SK-N-SH (cell line): ENCODE data around the gene MEGF8. TPM values are rescaled to one million over a fixed set of nuclear protein-coding genes. Genes with fewer than 3 reads are reported as not detected.

Source experiments
- CTCF ChIA-PET: fragments of 300-600, 350-600 bp; formaldehyde crosslinking; extraction: SDS; loops from one replicate; lab custom pipeline; 2021; lab: Yijun Ruan, JAX
- POLR2A ChIA-PET: fragments of 350-600 bp; sonication (Branson Sonifier 250); formaldehyde crosslinking; extraction: SDS; loops from one replicate; lab custom pipeline; 2020; ENCODE audit warnings: antibody characterized with exemption, inconsistent platforms; lab: Yijun Ruan, JAX
- DNase-seq: peaks from one replicate; pipeline ENCODE4 v3.0.0; 2012
- H2AFZ ChIP-seq: fragments of 200-600 bp; sonication (generic); 2 replicates; pipeline ENCODE4 v1.8.1; 2016; ENCODE audit warnings: antibody characterized with exemption, mild to moderate bottlenecking, low read depth
- H3F3A ChIP-seq: fragments of 200-600 bp; sonication (generic); replicated peaks from 2 replicates; pipeline ENCODE3; 2016; ENCODE audit warnings: antibody characterized with exemption, mild to moderate bottlenecking; ENCODE audit not compliant: insufficient read depth
- H3K27ac ChIP-seq, 2 experiments: fragments of 200-500 bp in 1 of 2; fragments of 200-600 bp in 1 of 2; sonication (Bioruptor generic) in 1 of 2; sonication (generic), shearing (Covaris generic) in 1 of 2; 2 replicates each; pipeline versions ENCODE4 v1.5.1 to v1.6.1; 2014 to 2016; ENCODE audit warnings: low read depth in 2 of 2, inconsistent platforms in 1 of 2, low read length in 1 of 2, mild to moderate bottlenecking in 1 of 2, mixed read lengths in 1 of 2
- H3K27me3 ChIP-seq: fragments of 200-600 bp; sonication (generic), shearing (Covaris generic); 2 replicates; pipeline ENCODE4 v1.6.1; 2016; ENCODE audit warnings: mixed run types; ENCODE audit not compliant: insufficient read depth
- H3K36me3 ChIP-seq, 2 experiments: fragments of 200-500 bp in 1 of 2; fragments of 200-600 bp in 1 of 2; sonication (Bioruptor generic) in 1 of 2; sonication (generic) in 1 of 2; replicated peaks in 1 of 2; 2 replicates each; pipeline versions ENCODE3 to v1.5.1; 2014 to 2016; ENCODE audit warnings: low read length in 1 of 2, mild to moderate bottlenecking in 1 of 2; ENCODE audit not compliant: insufficient read depth in 2 of 2, control insufficient read depth in 1 of 2
- H3K4me1 ChIP-seq, 2 experiments: fragments of 200-500 bp in 1 of 2; fragments of 200-600 bp in 1 of 2; sonication (Bioruptor generic) in 1 of 2; sonication (generic), shearing (Covaris generic) in 1 of 2; 2 replicates each; pipeline versions ENCODE4 v1.5.1 to v1.6.1; 2014 to 2016; ENCODE audit warnings: low read depth in 1 of 2, low read length in 1 of 2, mixed run types in 1 of 2; ENCODE audit not compliant: insufficient read depth in 2 of 2, control insufficient read depth in 1 of 2
- H3K4me2 ChIP-seq: fragments of 200-600 bp; sonication (generic), shearing (Covaris generic); 2 replicates; pipeline ENCODE4 v1.6.1; 2017; ENCODE audit warnings: mixed run types
- H3K4me3 ChIP-seq, 2 experiments: fragments of 200-500 bp in 1 of 2; fragments of 200-600 bp in 1 of 2; sonication (Bioruptor generic) in 1 of 2; sonication (generic), shearing (Covaris generic) in 1 of 2; 2 replicates each; pipeline versions ENCODE4 v1.5.1 to v1.8.1; 2014 to 2016; ENCODE audit warnings: low read depth in 2 of 2, inconsistent platforms in 1 of 2, low read length in 1 of 2, mild to moderate bottlenecking in 1 of 2, mixed read lengths in 1 of 2, moderate library complexity in 1 of 2
- H3K79me2 ChIP-seq: fragments of 200-600 bp; sonication (generic); 2 replicates; pipeline ENCODE4 v1.8.1; 2017; ENCODE audit warnings: mild to moderate bottlenecking; ENCODE audit not compliant: insufficient read depth
- H3K9ac ChIP-seq: fragments of 200-600 bp; sonication (generic); 2 replicates; pipeline ENCODE4 v1.6.1; 2017; ENCODE audit warnings: mixed run types
- H3K9me2 ChIP-seq: fragments of 200-600 bp; sonication (generic); 2 replicates; pipeline ENCODE4 v1.6.1; 2017; ENCODE audit warnings: mixed run types
- H3K9me3 ChIP-seq: fragments of 200-600 bp; sonication (generic); 2 replicates; pipeline ENCODE4 v1.6.1; 2017; ENCODE audit warnings: mixed run types, mild to moderate bottlenecking, moderate library complexity
- H4K20me1 ChIP-seq: fragments of 200-600 bp; sonication (generic); 2 replicates; pipeline ENCODE4 v1.6.1; 2017; ENCODE audit warnings: mild to moderate bottlenecking, mixed run types; ENCODE audit not compliant: insufficient read depth
- CHD2 ChIP-seq: fragments of 150-350 bp; IDR thresholded peaks from 2 replicates; pipeline ENCODE4 v1.6.1; 2018; ENCODE audit warnings: low read length; ENCODE audit not compliant: partially characterized antibody
- EP300 ChIP-seq, 2 experiments: IDR thresholded peaks; 2 replicates each; pipeline versions ENCODE4 v1.4.0 to v1.6.1; 2012; ENCODE audit warnings: borderline replicate concordance in 1 of 2, low read depth in 1 of 2, low read length in 1 of 2
- FOXJ3 ChIP-seq: sonication (generic); formaldehyde crosslinking; IDR thresholded peaks from 2 replicates; pipeline ENCODE4 v1.5.1; 2020; ENCODE audit warnings: mild to moderate bottlenecking, missing genetic modification reagents
- FOXM1 ChIP-seq: IDR thresholded peaks from 2 replicates; pipeline ENCODE4 v1.4.0; 2012; ENCODE audit warnings: low read depth, mild to moderate bottlenecking
- GATA2 ChIP-seq: sonication (generic); formaldehyde crosslinking; IDR thresholded peaks from 2 replicates; pipeline ENCODE4 v1.5.0; 2020; ENCODE audit warnings: mild to moderate bottlenecking, missing genetic modification reagents
- IRF3 ChIP-seq: fragments of 150-350 bp; IDR thresholded peaks from 2 replicates; pipeline ENCODE4 v1.6.1; 2016; ENCODE audit warnings: mild to moderate bottlenecking, low read depth, low read length
- MXI1 ChIP-seq: IDR thresholded peaks from 2 replicates; pipeline ENCODE4 v1.6.1; 2012; ENCODE audit warnings: mild to moderate bottlenecking, low read depth, low read length, improper control_type of control experiment
- NRF1 ChIP-seq: IDR thresholded peaks from 2 replicates; pipeline ENCODE4 v1.6.1; 2012; ENCODE audit warnings: low read depth, mild to moderate bottlenecking, low read length
- PBX3 ChIP-seq: IDR thresholded peaks from 2 replicates; pipeline ENCODE4; 2012
- RCOR1 ChIP-seq: fragments of 150-350 bp; IDR thresholded peaks from 2 replicates; pipeline ENCODE4 v1.6.1; 2017; ENCODE audit warnings: antibody characterized with exemption, low read length
- REST ChIP-seq: IDR thresholded peaks from 2 replicates; pipeline ENCODE4 v1.6.1; 2012; ENCODE audit warnings: mild to moderate bottlenecking, low read depth, low read length, moderate library complexity
- SIN3A ChIP-seq: IDR thresholded peaks from 2 replicates; pipeline ENCODE4 v1.6.1; 2012; ENCODE audit warnings: low read depth, mild to moderate bottlenecking, low read length, moderate library complexity, borderline replicate concordance
- TAF1 ChIP-seq: IDR thresholded peaks from 2 replicates; pipeline ENCODE4 v1.6.1; 2012; ENCODE audit warnings: low read depth, mild to moderate bottlenecking, low read length, moderate library complexity, borderline replicate concordance
- USF2 ChIP-seq: fragments of 150-350 bp; IDR thresholded peaks from 2 replicates; pipeline ENCODE4 v1.6.1; 2017; ENCODE audit warnings: antibody characterized with exemption, low read length, low read depth, borderline replicate concordance
- YY1 ChIP-seq: IDR thresholded peaks from 2 replicates; pipeline ENCODE4 v1.4.0; 2012; ENCODE audit warnings: low read depth, mild to moderate bottlenecking
- WGBS: methylation state at CpG from one replicate; pipeline ENCODE4 v1.1.6; 2017; ENCODE audit warnings: low lambda C conversion rate; 5-methylcytosine and 5-hydroxymethylcytosine counted together
- polyA plus RNA-seq, 3 experiments: library from polyadenylated mRNA; depleted of rRNA; stranded (reverse); fragments of >200 nt; gene quantifications; 2 replicates each; pipeline ENCODE4 v1.2.3, GENCODE V29; 2012

MEGF8 gene
- polyA plus RNA-seq, 1 of the 3 experiments (the other 2 are of a cell fraction) = 19.1 TPM

GRCh38 chr19:42295831-42296525, 29.5 kb upstream of the MEGF8 start (continued):
- no peak for TF ChIP-seq TAF1
- peak; percentile 56; the same call in 1 of the 2 replicates for TF ChIP-seq MXI1
- 0 out of 2 replicates have a peak, but pooled peaks have one; percentile 25 for TF ChIP-seq RCOR1
- no peak for TF ChIP-seq YY1
- TF ChIP-seq, all 33 proteins: peak for 6

GRCh38 chr19:42297039-42297438, 28.4 kb upstream of the MEGF8 start:
- no peak for DNase-seq
- H3K27me3 ChIP-seq = no peaks in the 10 kb centered on the region
- H3K79me2 ChIP-seq = peaks cover 13% of the 10 kb centered on the region
- H3K36me3 ChIP-seq = peaks cover 16 to 36% of the 10 kb centered on the region in 2 experiments
- TF ChIP-seq MXI1 = no peak
- TF ChIP-seq PBX3 = no peak
- TF ChIP-seq EP300 (IDR thresholded peaks at IDR 0.05; ENCODE audit: borderline replicate concordance in 1 of 2, low read depth in 1 of 2, low read length in 1 of 2) = no peak
- TF ChIP-seq FOXJ3 (CRISPR knock-in tag) = no peak
- no peak for TF ChIP-seq FOXM1
- TF ChIP-seq USF2 = no peak
- no peak for TF ChIP-seq REST
- no peak for TF ChIP-seq NRF1
- TF ChIP-seq SIN3A = no peak
- no peak for TF ChIP-seq IRF3
- TF ChIP-seq GATA2 (CRISPR knock-in tag) = no peak
- TF ChIP-seq CHD2 = no peak
- peaks cover 0 to 2% of the 10 kb centered on the region in 2 experiments; a peak in 2 of 4 replicates for H3K4me1 ChIP-seq
- H2AFZ ChIP-seq = no peak overlapping the region
- no peak overlapping the region for H3K4me2 ChIP-seq
- H3K4me3 ChIP-seq = no peak overlapping the region
- H3K9ac ChIP-seq = no peak overlapping the region
- 0 out of 2 replicates have a peak, but pooled peaks cover 5% of the 10 kb centered on the region for H4K20me1 ChIP-seq
- CTCF ChIA-PET = interaction anchor here (0.8 to 9.5 kb wide), 12 partner anchors 8 to 195 kb away, joined by 3 to 60 read pairs (median 6); partner anchors contain the start of genes CIC, ERF and TMEM145
- 95% methylated on average over 15 of the region's 15 CpGs for WGBS
- H3F3A ChIP-seq = peaks cover 27% of the 10 kb centered on the region
- POLR2A ChIA-PET = no interaction called here
- no peaks in the 10 kb centered on the region for H3K9me3 ChIP-seq
- no peak overlapping the region for H3K27ac ChIP-seq
- H3K9me2 ChIP-seq = no peaks in the 10 kb centered on the region
